HEK293T (cell line): ENCODE results near the gene STAC2.

Experiments used
- BHLHE40 ChIP-seq: fragments of 450-650 bp; IDR thresholded peaks from 2 replicates; pipeline ENCODE4 v1.6.1; 2016; ENCODE audit warnings: mild to moderate bottlenecking, moderate library complexity, borderline replicate concordance
- SUZ12 ChIP-seq: fragments of 450-650 bp; IDR thresholded peaks from 2 replicates; pipeline ENCODE4 v1.6.1; 2016; ENCODE audit warnings: mild to moderate bottlenecking
- TARDBP ChIP-seq: fragments of 450-650 bp; IDR thresholded peaks from 2 replicates; pipeline ENCODE4 v1.6.1; 2016

GRCh38 chr17:39174920-39175694 lies 50.6 kb downstream of the STAC2 start:
- no peak for TF ChIP-seq BHLHE40
- TF ChIP-seq SUZ12, result no peak
- TF ChIP-seq TARDBP, result no peak
